Activated T-helper 9 cell treated with anti-CD3 and anti-CD28 coated beads, Interleukin-2, amount 50 U/mL, for 16 hours (primary cell): ENCODE measurements around the gene NDOR1.
"Not testable (repeated sequence)": the region's sequence is repeated elsewhere in the genome, so short reads cannot be mapped to it uniquely, and the experiment has no call there.

Source experiments
- DNase-seq: peaks from one replicate; pipeline ENCODE4 v3.0.0-alpha.2; 2020; ENCODE audit warnings: low read depth

NDOR1 gene

DNA sequence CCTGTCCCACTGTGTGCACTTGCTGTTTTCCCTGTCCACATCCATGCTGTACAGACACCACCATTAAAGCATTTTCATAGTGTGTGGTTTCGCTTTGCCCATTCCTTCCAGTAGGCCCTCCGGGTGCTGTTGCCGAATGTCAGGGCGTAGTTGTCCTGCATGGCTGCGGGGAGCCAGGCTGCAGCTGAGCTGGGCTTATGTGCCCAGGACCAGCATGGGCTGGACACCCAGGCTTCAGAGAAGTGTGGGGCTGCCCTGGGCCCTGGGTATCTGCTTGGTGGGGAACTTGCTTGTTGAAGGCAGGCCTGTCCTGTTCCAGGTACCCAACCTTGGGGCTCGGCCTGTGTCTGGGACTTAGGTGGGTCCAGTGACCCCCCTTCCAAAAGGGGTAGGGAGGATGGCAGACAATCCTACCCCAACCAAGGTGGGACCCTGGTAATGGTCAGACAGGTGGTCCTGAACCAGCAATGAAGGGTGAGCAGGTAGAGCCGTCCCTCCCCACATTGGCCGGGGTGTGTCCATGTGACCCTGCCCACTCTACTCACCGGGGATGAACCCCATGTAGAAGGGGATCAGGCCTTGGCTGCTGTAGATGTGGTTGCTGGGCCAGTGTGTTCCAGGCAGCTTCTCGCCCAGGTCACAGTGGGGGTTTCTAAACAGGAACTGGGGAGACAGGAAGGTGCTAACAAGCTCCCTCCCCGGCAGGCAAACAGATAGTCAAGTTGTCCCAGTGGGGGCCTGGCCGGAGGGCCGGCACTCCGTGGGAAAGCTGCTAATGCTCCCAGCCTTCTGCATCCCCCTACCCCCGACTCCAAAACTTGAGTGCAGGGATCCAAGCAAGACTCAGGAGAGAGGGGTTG lies 38.4 kb downstream of the NDOR1 start:
- DNase-seq: no peak

DNA sequence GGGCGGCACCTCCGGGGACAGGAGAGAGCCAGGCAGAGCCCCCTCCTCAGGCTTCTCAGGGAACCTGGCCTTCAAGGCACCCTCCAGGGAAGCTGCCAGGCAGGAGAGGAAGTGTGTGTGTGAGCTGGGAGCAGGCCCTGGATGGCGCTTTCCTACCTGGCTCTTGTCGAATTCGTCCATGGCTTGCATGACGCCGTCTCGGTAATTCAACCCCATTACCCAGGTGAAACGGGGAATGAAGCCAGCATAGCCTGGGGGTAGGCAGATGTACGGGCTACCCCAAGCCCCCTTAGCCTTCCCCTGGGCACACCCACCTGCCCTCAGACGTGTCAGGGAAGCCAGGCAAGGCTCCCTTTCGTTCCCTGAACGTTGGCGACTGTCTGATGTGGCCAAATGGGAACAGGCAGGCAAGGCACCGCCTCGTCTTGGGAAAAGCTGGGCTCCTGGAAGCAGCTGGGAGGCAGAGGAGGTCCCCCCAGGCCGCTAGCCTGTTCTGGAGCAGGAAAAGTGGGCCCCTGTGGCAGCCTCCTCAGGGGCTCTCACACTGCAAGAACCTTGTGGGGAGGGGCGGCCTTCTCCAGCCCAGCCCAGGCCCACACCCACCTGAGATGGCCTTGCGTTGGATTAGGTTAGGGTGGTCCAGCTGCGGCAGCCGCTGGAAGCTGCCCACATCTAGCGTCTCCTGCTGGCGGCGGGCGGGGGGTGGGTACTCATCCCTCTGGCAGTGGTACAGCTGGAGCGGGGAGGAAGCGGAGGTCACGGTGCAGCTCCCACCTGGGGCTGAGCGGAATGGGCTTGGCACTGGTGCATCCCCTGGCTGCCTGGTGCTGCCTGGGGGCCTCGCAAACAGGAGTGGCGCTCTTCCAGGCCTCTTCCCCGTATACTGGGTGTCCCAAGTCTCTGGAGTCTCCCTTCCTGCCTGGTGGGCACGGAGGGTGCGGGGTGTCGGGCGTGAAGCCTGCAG lies 39.3 kb downstream of the NDOR1 start:
- no peak for DNase-seq

DNA sequence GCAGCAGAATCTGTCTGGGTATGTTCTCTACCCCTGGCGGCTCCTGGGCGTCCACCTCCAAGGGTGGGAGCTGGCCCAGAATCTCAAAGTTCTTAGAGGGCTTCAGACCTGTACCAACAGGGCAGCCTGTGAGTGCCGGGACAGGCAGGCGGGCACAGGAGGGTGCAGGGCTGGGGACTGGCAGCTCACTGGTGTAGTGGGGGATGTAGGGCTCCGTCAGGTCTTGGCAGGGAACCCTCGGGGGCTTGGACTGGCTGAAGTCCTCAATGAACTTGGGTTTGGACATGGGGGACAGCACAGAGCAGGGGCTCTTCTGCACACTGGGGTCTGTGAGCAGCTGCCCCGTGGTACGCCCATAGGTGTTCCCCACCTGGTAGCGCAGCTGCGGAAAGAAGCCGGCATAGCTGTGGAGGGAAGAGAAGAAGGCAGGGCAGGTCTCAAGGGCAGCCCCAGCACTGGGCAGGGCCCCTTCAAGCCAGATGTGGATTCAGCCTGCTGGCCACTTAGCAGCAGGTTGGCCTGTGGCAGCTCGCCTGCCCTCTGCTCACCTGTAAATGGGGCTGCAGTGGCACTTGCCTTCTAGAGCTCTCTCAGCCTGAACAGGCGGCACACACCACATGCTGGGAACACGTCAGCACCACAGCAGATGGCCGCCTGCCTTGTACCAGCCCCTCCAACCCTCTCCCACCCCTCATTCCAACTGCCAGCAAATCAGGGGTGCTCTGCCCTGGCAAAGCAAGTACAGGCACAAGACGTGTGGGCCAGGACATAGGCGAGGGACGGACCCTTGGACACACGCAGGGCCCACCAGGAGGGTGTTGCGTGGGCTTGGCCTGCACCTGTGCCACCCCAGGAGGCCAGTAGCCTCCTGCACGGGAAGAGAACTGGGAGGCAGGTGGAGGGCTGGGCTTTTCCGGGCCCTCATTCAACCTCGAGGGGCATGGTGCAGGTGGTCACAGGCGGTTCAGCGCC lies 40.2 kb downstream of the NDOR1 start:
- no peak for DNase-seq

DNA sequence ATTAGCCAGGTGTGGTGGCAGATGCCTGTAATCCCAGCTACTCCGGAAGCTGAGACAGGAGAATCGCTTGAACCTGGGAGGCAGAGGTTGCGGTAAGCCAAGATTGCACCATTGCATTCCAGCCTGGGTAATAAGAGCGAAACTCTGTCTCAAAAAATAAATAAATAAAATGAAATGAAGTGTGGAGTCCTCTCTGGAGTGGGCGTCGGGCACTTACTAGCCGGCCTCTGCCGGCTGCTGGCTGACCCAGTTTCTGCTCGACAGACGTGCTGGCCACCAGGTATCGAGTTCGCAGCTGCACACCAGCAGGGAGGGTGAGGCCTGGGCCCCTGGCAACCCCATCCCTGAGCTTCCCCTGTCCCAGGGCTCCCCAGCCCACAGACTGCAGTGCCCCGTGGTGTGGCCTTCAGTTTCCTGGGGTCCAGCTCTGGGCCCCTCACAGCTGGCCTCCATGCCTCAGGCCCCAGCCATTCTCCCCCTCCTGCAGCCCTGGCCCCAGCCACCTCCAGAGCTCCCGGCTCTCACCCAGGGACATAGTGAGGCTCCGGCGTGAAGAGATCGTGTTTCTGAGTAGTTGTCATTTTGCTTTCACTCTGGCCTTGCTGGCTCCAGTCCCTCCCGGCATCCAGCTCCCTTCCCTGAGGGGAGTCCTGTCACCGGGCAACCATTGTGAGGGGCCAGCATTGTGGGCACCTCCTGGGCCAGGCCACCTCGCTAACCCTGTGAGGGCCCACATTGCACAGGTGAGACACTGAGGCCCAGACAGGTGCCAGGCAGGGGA lies 41.8 kb downstream of the NDOR1 start:
- DNase-seq: no peak

DNA sequence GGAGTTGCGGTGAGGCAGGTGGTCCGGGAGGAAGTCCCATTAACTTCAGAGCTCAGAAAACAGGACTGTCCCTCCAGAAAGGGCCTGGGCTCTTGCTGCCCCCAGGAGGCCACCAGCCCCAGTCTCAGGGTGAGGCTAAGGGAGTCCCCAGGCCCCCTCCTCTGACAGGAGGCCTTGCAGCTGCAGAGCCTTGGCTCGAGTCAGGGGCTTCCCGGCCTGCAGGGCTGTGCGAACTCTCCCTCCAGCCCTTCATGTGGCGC lies 42.3 kb downstream of the NDOR1 start:
- no peak for DNase-seq

DNA sequence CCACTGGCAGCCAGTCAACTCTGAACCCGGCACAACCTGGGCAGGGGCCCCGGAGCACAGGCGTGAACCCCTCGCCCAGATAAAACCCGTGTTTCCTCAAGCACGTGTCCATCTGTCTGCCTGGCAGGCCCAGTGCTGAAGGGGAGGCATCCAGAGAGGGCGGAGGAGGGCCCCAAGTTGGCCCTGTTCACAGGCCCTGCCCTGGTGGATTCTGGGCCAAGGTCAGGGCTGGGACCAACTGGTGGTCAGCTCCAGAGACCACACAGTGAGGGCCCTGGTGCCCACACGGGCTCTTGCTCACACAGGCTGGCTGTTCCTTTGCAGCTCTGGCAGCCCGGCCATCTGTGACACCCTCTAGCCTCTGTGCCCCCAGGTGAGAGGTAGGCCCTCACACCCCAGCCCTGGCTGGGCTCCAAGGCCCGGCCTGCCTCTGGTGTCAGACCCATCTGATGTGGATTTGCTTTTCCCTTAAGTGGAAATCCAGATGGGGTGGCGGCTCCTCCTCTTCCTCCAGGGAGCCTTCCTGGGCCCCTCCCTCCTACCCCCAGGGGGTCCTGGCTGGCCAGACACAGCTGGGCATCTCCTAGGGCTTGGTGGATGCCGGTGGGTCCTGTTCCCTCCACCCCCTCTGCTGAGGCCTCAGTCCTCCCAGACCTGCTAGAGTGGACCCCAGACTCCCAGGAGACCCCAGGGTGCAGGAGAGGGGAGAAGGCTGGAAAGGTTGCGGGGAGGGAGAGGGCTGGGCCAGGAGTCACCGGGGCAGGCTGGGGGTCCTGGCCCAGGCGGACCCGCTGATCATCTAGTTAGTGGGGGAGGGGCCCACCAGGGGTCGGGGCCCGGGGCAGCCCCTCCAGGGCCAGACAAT lies 45.1 kb downstream of the NDOR1 start:
- DNase-seq: no peak

DNA sequence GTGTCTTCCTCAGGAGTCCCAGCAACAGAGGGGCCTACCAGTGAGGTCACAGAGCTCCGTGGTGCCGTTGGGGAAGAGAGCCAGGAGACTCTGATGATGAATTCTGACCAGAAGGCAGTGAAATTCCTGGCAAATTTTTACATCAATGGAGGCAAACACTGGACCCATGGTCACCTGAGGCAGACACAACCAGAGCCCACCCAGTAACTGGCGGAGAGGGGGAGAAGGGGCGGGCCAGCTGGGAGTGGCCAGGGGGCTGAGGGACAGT lies 45.6 kb downstream of the NDOR1 start, which contains the start of gene STPG3:
Gene STPG3, plus strand, starts transcription at position 93 of the 268 bp plus-strand sequence. Its CDS starts 1 bp downstream, at position 94.
- no peak for DNase-seq

DNA sequence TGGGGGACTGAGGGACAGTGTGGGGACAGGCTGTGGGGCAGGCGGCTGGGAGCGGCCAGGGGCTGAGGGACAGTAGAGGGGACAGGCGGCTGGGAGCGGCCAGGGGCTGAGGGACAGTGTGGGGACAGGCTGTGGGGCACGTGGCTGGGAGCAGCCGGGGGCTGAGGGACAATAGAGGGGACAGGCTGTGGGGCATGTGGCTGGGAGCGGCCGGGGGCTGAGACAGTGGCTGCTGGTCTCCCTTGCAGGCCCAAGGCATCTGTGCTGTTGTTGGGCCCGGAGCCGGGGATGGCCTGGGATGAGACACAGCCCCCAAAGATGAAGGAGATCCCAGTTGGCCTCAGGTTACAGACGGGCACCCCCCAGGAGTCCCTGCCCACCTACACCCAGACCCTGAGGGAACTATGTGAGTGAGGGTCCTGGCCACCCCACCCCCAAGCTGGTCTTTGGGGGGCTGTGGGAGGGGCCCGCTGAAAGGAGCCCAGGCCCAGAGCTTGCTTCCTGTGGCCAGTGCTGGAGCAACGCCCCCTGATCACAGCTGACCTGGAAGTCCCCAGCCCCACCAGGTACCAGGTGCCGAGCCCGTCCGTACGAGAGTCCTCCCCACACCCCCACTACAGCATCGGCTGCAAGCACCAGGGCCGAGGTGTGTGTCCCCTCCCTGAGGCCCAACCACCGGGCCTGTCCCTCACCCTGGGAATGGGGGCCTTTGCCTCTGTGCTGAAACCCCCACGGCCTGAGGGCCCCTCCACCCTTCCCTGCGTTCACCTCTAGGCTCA lies 46.2 kb downstream of the NDOR1 start:
- no peak for DNase-seq

DNA sequence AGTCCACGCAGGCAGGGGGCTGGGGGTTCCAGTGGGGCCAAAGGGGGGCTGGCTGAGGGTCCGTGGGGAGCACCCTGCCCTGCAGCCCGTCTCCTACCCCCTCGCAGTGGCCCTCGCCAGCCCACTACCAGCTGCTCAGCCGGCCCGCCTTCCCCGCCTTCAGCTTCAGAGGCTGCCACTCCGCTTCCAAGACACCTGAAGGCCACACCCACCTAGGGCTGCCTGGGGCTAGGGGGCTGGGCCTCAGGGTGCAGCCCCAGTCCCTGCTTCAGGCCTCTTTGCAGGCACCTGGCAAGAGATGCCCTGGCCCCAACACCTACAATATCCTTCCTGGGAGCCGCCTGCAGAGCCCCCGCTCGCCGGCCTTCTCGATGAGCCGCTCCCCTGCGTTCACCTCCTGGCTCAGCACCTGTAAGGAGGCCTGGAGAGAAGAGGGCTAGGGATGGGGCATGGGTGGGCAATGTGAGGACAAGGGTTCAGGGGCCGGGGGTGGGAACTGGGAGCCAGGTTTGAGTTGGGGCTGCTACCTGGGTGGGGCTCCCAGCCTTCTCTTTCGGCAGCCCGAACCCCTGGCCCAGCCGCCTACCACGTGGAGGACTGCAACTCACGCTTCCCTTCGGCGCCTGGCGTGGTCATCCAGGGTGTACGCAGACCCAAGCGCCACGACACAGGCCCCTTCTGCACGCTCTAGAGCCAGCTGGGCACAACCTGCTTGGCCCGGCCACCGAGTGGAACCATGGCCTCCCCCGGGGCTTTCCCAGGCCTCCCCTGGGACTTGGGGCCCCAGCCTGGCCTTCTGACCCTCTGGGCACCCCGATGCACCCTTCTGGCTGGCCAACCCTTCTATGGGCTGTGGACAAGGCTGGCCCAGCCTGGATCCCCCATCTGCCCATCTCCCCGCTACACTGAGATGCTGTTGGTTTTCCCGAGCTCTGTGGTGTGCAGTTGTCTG lies 47.3 kb downstream of the NDOR1 start:
- DNase-seq: no peak

DNA sequence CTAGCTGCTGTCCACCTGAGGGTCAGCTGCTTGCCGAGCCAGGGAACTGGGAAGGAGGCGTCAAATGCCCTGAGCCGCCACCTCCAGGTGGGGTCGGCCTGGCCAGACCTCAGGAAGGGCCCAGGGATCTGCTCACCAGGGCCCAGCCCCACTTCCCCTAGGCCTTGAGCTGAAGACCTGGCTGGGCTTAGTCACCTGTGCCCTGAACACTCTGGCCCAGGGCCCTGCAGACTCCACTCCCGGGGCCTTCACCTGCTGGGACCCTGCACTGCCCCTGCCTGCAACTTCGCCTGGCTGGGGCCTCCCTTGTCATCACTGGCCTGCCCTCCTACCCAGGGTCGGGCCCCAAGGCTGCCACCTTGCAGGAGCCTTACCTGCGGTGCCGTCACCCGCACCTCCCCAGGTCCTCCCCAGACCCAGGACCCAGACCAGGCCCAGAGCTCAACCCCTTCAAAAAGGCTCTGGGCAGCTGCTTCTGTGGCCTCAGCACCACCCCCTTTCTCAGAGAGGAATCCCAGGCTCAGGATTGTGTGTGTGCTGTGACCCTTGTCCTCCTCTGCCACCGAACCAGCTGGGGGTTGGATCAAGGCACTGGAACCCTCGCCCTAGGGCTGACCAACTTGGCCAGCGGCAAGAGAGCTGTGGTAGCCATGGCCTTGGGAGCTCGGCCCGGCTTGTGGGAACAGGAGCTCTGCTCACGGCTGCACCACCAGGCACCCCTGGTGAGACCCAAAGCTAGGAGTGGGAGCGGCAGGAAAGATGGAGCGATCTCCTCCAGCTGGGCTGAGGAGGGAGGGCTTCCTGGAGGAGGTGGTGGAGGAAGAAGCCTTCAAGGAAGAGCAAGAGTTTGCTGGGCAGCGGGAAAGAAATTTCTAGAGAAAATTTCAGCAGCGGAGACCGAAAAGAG lies 48.5 kb downstream of the NDOR1 start:
- no peak for DNase-seq

DNA sequence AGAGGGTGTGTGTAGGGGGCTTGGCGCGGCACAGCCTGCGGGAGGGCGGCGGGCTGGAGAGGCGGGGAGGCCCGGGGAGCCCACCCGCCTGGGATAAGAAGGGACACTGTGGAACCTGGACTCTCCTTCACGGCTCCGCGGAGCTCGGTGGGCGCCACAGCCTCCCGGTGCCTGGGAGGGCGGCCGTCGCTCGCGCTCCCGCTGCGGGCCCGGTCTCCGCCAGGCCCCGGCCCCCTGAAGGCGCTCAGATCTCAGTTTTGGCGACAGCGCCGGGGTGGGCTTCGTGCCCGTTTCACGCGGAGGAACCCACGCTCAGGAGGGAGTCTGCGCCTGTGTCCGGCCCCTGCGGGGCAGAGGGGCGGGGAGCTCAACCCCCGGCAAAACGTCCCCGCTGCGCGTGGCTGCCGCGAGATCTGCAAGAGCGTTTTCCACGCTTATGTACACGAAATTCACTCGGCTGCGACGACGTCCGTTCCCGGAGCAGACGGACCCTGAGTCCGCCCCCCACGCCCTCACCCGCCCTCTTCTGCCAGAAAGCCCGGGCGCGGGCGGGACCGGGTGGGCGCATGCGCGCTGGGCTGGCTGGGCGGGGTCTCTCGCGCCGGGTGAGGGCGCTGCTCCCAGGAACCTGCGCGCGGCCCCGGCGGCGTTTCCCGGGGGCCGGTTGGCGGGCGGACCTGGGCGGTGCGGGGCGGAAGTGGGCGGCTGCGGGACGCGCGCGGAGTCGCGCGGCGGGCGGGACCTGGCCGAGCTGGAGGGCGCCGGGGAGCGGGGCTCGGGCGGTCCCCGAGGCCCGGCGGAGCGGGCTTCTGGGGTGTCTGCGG lies 49.3 kb downstream of the NDOR1 start, which contains the start of gene NELFB:
Gene NELFB, plus strand, starts transcription at position 704 of the 824 bp plus-strand sequence.
- peak; percentile 95 for DNase-seq

DNA sequence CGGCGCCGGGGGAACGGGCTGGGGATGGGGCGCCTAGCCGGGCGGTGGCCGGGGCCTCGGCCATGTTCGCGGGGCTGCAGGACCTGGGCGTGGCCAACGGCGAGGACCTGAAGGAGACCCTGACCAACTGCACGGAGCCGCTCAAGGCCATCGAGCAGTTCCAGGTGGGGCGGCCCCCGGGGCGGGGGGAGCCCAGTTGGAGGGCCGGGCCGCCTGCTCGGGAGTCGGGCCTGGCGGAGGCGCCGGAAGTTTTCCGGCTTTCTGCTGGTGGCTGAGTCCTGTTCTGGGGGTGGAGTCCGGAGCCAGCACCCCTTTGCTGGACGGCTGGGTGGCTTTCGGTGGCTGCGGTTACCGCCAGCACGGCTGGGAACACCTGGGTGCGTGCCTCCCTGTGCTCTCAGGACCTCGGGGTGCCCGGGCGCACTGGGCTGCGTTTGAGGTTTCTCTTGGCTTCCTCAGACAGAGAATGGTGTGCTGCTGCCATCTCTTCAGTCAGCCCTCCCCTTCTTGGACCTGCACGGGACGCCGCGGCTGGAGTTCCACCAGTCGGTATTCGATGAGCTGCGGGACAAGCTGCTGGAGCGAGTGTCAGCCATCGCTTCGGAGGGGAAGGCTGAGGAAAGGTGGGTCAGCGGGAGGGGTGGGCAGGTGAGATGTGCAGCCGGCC lies 50.1 kb downstream of the NDOR1 start:
- no peak for DNase-seq

DNA sequence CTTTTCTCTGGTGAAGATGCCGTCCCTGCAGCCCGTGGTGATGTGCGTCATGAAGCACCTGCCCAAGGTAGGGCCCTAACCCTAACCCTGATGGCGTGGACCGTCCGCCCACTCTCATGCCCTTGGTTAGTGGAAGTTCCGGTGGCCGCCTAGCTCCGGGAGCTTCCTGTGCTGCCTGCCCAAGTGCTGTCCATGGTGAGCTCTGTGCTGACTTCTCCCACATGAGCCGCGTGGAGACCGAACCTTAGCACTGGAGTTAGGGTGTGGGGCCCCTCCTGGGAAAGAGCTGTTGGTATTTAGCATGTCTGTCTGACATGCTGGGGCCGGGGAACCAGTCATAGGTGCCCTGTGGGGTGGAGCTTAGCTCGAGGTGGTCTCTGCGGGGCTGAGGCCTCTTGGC lies 50.9 kb downstream of the NDOR1 start:
- no peak for DNase-seq

DNA sequence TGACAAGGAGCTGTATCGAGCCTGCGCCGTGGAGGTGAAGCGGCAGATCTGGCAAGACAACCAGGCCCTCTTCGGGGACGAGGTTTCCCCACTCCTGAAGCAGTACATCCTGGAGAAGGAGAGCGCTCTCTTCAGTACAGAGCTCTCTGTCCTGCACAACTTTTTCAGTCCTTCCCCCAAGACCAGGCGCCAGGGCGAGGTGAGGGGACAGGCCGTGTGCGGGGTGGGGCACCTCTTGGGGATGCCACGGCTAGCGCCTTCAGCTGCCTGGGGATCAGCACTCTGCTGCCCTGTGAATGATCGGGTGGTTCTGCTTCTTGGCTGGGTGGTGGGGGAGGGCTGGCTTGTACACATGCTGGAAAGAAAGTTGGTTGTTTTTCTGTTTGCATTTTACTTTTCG lies 51.4 kb downstream of the NDOR1 start:
- DNase-seq: no peak

DNA sequence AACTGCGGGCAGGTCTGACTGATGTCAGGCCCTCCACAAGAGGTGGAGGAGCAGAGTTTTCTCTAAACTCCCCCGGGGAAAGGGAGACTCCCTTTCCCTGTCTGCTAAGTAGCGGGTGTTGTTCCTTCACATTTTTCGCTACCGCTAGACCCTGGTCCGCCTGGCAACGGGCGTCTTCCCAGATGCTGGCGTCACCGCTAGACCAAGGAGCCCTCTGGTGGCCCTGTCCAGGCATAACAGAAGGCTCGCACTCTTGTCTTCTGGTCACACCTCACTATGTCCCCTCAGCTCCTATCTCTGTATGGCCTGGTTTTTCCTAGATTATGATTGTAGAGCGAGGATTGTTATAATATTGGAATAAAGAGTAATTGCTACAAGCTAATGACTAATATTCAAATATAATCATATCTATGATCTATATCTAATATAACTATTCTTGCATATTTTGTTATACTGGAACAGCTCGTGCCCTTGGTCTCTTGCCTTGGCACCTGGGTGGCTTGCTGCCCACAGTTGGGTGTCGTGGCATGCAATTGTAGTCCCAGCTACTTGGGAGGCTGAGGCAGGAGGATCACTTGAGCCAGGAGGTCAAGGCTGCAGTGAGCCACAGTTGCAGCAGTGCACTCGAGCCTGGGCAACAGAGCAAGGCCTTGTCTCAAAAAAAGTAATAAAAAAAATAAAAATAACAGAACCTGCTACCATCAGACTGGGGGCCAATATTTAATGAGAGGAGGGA lies 56.8 kb downstream of the NDOR1 start:
- not testable (repeated sequence) for DNase-seq
